Testis (tissue), 2 donors: ENCODE results near the gene SWAP70.

Source experiments
- POLR2A ChIP-seq: fragments of 450-650 bp; IDR thresholded peaks from one replicate; pipeline ENCODE4 v1.6.1; 2017; ENCODE audit warnings: antibody characterized with exemption, mild to moderate bottlenecking, moderate library complexity
- TF ChIP-seq, protein P1 (sequence below), 3 experiments: fragments of 450-650 bp in 2 of 3; fragments of 200-600 bp in 1 of 3; sonication (generic) in 1 of 3; IDR thresholded peaks; one replicate each; pipeline ENCODE4 v1.5.1; 2016 to 2019; ENCODE audit warnings: antibody characterized with exemption in 3 of 3, mild to moderate bottlenecking in 2 of 3, moderate library complexity in 1 of 3

DNA sequence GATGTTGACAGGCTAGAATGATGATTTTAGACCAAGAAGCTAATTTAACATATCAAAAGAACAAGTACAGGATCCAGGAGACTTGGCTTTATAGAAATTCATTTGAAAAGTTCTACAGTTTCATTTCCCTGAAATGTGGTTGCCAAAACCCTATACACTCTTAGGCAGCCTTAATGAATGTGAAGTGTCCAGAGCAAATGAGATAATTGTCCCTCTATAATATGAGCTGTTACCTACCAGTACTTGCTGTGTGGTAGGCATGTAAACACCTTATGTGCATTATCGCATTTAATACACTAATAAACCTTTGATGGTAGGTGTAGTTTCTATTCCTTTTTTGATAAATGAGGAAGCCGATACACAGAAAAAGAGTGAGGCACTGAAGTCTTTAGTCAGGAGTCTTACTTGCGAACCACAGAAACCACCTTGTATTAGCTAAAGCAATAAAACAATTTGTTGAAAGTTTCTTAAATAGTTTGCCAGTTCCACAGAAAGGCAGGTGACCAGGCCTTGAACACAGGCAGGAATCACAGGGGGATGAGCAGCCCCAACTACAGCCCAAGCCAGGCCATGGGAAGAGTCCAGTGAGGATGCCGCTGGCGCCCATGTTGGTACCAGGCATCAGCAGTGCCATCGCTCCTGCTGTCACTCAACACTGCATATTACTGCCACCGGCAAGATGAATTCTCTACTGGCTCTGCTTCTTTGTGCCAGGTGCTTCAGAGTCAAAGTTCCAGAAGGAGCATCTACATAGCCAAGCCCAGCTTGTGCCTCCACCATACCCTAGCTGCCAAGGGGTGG is 81.7 kb downstream of the SWAP70 start:
- TF ChIP-seq, protein P1, sequence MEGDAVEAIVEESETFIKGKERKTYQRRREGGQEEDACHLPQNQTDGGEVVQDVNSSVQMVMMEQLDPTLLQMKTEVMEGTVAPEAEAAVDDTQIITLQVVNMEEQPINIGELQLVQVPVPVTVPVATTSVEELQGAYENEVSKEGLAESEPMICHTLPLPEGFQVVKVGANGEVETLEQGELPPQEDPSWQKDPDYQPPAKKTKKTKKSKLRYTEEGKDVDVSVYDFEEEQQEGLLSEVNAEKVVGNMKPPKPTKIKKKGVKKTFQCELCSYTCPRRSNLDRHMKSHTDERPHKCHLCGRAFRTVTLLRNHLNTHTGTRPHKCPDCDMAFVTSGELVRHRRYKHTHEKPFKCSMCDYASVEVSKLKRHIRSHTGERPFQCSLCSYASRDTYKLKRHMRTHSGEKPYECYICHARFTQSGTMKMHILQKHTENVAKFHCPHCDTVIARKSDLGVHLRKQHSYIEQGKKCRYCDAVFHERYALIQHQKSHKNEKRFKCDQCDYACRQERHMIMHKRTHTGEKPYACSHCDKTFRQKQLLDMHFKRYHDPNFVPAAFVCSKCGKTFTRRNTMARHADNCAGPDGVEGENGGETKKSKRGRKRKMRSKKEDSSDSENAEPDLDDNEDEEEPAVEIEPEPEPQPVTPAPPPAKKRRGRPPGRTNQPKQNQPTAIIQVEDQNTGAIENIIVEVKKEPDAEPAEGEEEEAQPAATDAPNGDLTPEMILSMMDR (IDR thresholded peaks at IDR 0.05), result no peak
- TF ChIP-seq POLR2A, result no peak
